Smooth muscle cell (in vitro differentiated cells): ENCODE measurements around the gene ADAMTS3. TPM values are rescaled to one million over a fixed set of nuclear protein-coding genes. Genes with fewer than 3 reads are reported as not detected.

Experiments
- DNase-seq: peaks from one replicate; lab custom pipeline; 2025; ENCODE audit not compliant: unreplicated experiment; lab: John Stamatoyannopoulos, UW
- H2AFZ ChIP-seq: fragments of 200-600 bp; sonication (generic); 2 replicates; pipeline ENCODE4 v1.6.0; 2016; ENCODE audit warnings: antibody characterized with exemption, low read depth, mild to moderate bottlenecking
- H3F3A ChIP-seq: fragments of 200-600 bp; sonication (generic); 2 replicates; pipeline ENCODE4 v1.6.0; 2017; ENCODE audit warnings: antibody characterized with exemption, low read depth
- H3K27ac ChIP-seq: fragments of 200-600 bp; sonication (generic); 2 replicates; pipeline ENCODE4 v1.5.1; 2016; ENCODE audit warnings: low read depth, mild to moderate bottlenecking
- H3K27me3 ChIP-seq: fragments of 200-600 bp; sonication (generic); 2 replicates; pipeline ENCODE4 v1.6.1; 2016; ENCODE audit warnings: low read depth, mild to moderate bottlenecking
- H3K36me3 ChIP-seq: fragments of 200-600 bp; sonication (generic); 2 replicates; pipeline ENCODE4 v1.5.1; 2016; ENCODE audit warnings: low read depth
- H3K4me1 ChIP-seq: fragments of 200-600 bp; sonication (generic); 2 replicates; pipeline ENCODE4 v1.5.1; 2016; ENCODE audit warnings: low read depth
- H3K4me2 ChIP-seq: fragments of 200-600 bp; sonication (generic); 2 replicates; pipeline ENCODE4 v1.6.0; 2016; ENCODE audit warnings: mild to moderate bottlenecking
- H3K4me3 ChIP-seq: fragments of 200-600 bp; sonication (generic); 2 replicates; pipeline ENCODE4 v1.5.1; 2016; ENCODE audit warnings: mild to moderate bottlenecking
- H3K79me2 ChIP-seq: fragments of 200-600 bp; sonication (generic); 2 replicates; pipeline ENCODE4 v1.6.0; 2016; ENCODE audit warnings: low read depth, mild to moderate bottlenecking
- H3K9ac ChIP-seq: fragments of 200-600 bp; sonication (generic); 2 replicates; pipeline ENCODE4 v1.6.0; 2016; ENCODE audit warnings: low read depth
- H3K9me3 ChIP-seq: fragments of 200-600 bp; sonication (generic); replicated peaks from 2 replicates; pipeline ENCODE4 v1.5.1; 2016; ENCODE audit warnings: low read depth
- H4K20me1 ChIP-seq: fragments of 200-600 bp; sonication (generic); 2 replicates; pipeline ENCODE4 v1.6.0; 2016; ENCODE audit warnings: low read depth
- CTCF ChIP-seq: fragments of 200-600 bp; sonication (generic); IDR thresholded peaks from 2 replicates; pipeline ENCODE4 v1.5.1; 2017; ENCODE audit warnings: borderline replicate concordance, mild to moderate bottlenecking, antibody characterized with exemption; ENCODE audit not compliant: insufficient read depth, poor library complexity, severe bottlenecking
- WGBS: methylation state at CpG from one replicate; pipeline ENCODE4 v1.1.7; 2016; ENCODE audit warnings: low lambda C conversion rate; 5-methylcytosine and 5-hydroxymethylcytosine counted together
- polyA plus RNA-seq: library from polyadenylated mRNA; unstranded; fragments of >200 nt; fragmentation: Nextera tagmentation; extraction: Ambion mirVana; gene quantifications from 2 replicates; pipeline ENCODE4 v1.2.1, GENCODE V29; 2016
- total RNA-seq: library from RNA; depleted of rRNA; stranded (reverse); fragments of >200 nt; gene quantifications from 2 replicates; pipeline ENCODE4 v1.2.3, GENCODE V29; 2014

ADAMTS3 gene
- total and polyA plus RNA-seq, 2 experiments from 2014 or later, result 0.15 to 2.2 TPM

GRCh38 chr4:72489267-72489666 lies 79.8 kb downstream of the ADAMTS3 start:
- Histone ChIP-seq H3K4me2 (no peak overlapping the region), H3K9me3 (peaks cover 8% of the 10 kb centered on the region), H2AFZ (no peak overlapping the region), H3K36me3 (no peaks in the 10 kb centered on the region), H3K4me1 (no peaks in the 10 kb centered on the region), H3K27ac (no peak overlapping the region), H4K20me1 (no peaks in the 10 kb centered on the region), H3F3A (no peaks in the 10 kb centered on the region), H3K9ac (no peak overlapping the region), H3K4me3 (no peak overlapping the region), H3K27me3 (no peaks in the 10 kb centered on the region), H3K79me2 (no peaks in the 10 kb centered on the region)
- no peak for TF ChIP-seq CTCF
- DNase-seq, result no peak
- WGBS, result 62% methylated on average over 4 of the region's 4 CpGs

- Histone ChIP-seq H3K36me3 (no peaks in the 10 kb centered on the region), H3K4me2 (no peak overlapping the region), H4K20me1 (no peaks in the 10 kb centered on the region), H3F3A (no peaks in the 10 kb centered on the region), H3K9me3 (no peaks in the 10 kb centered on the region), H3K27ac (no peak overlapping the region), H3K79me2 (no peaks in the 10 kb centered on the region), H3K4me1 (no peaks in the 10 kb centered on the region), H2AFZ (no peak overlapping the region), H3K4me3 (no peak overlapping the region), H3K9ac (no peak overlapping the region), H3K27me3 (no peaks in the 10 kb centered on the region)
- TF ChIP-seq CTCF, result no peak
- no peak for DNase-seq
Measured at GRCh38 chr4:72486991-72487390, 82.0 kb downstream of the ADAMTS3 start.

GRCh38 chr4:72484981-72485380 lies 84.0 kb downstream of the ADAMTS3 start:
- Histone ChIP-seq H3K9ac (no peak overlapping the region), H3K27ac (no peak overlapping the region), H3K27me3 (no peaks in the 10 kb centered on the region), H3K36me3 (no peaks in the 10 kb centered on the region), H4K20me1 (no peaks in the 10 kb centered on the region), H3K4me2 (no peak overlapping the region), H3K9me3 (no peaks in the 10 kb centered on the region), H3K4me3 (no peak overlapping the region), H3F3A (no peaks in the 10 kb centered on the region), H3K4me1 (no peaks in the 10 kb centered on the region), H2AFZ (no peak overlapping the region), H3K79me2 (no peaks in the 10 kb centered on the region)
- TF ChIP-seq CTCF, result no peak
- 100% methylated on average over 1 of the region's 1 CpG for WGBS
- no peak for DNase-seq

- Histone ChIP-seq H3K4me1 (no peaks in the 10 kb centered on the region), H3K4me2 (no peak overlapping the region), H3K9ac (no peak overlapping the region), H3K4me3 (no peak overlapping the region), H3K9me3 (no peaks in the 10 kb centered on the region), H2AFZ (no peak overlapping the region), H4K20me1 (no peaks in the 10 kb centered on the region), H3K27ac (no peak overlapping the region), H3K79me2 (no peaks in the 10 kb centered on the region), H3F3A (no peaks in the 10 kb centered on the region), H3K36me3 (no peaks in the 10 kb centered on the region), H3K27me3 (no peaks in the 10 kb centered on the region)
- TF ChIP-seq CTCF, result no peak
- no peak for DNase-seq
- WGBS, result 93% methylated on average over 1 of the region's 1 CpG
Measured at GRCh38 chr4:72473434-72473900, 95.6 kb downstream of the ADAMTS3 start.
